GM10248 (cell line): ENCODE results near the gene KLHL29.

Experiments used
- CTCF ChIA-PET: fragments of 300-600 bp; sonication (Branson Sonifier 250); formaldehyde crosslinking; extraction: SDS; loops from one replicate; lab custom pipeline; 2021; ENCODE audit warnings: antibody characterized with exemption; lab: Yijun Ruan, JAX
- POLR2A ChIA-PET: fragments of 350-650 bp; sonication (Branson Sonifier 250); formaldehyde crosslinking; extraction: SDS; loops from one replicate; lab custom pipeline; 2020; ENCODE audit warnings: antibody characterized with exemption; lab: Yijun Ruan, JAX
- DNase-seq: peaks from one replicate; pipeline ENCODE4 v3.0.0; 2012; ENCODE audit errors: extremely low spot score
- CTCF ChIP-seq: IDR thresholded peaks from 2 replicates; pipeline ENCODE4 v1.5.1; 2012; ENCODE audit warnings: mild to moderate bottlenecking, low read depth; ENCODE audit errors: extremely low read depth, missing control alignments, control extremely low read depth

The KLHL29 gene

DNA sequence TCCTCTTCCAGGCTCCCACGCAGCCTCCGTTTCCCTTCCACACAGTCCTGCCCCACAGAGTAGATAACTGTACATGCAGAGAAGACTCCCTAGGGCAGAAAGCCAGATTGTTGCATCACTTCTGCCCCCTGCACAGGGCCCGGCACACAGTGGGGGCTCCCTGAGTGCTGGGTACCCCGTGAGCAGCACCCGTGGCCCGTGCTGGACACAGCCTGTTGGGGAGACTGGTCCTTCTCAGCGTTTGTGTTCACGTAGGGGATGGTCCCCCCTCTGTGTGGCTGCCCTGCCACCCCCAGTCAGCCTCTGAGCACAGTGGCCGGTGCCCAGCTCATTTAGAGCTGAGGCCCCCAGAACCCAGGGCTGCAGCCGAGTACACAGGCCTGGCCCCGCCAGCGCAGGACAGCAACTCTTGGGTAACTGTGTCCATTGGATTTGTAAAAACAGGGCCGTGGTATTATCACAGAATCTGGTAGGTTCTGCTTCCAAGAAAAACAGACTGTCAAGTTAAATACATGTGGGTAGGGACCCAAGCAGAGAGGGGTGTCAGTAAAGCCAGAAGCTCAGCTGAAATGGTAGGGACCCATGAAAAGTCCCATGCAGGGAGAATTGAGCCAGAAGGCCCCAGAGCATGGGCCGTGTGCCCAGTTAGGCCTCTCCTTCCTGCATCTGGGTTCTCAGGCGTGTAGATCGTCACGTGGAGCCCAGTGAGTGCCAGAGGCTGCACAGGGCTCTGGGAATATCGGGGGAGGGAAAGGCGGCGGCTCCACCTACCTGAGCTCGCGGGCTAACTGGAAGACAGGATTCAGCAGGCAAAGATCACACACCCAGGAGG lies 284.6 kb downstream of the KLHL29 start:
- no peak for DNase-seq
- TF ChIP-seq CTCF = no peak
- ChIA-PET POLR2A (no interaction called here), CTCF (no interaction called here)

DNA sequence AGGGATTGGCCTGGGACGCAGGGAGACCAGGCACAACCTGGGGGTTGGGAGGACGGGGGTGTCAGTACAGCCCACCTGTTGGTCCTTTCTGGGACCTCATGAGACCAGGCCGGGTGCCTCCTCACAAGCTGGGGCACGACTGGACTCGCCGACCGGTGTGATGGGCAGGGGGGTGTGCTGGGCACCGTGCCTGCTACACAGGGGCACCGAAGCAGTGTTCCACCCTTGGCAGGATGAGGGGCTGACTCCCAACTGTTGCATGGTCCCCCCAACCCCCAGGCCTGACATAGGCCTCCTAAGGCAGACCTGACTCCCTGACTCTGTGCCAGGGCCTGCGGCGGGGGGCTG lies 285.2 kb downstream of the KLHL29 start:
- TF ChIP-seq CTCF = no peak
- ChIA-PET POLR2A (no interaction called here), CTCF (no interaction called here)
- no peak for DNase-seq

DNA sequence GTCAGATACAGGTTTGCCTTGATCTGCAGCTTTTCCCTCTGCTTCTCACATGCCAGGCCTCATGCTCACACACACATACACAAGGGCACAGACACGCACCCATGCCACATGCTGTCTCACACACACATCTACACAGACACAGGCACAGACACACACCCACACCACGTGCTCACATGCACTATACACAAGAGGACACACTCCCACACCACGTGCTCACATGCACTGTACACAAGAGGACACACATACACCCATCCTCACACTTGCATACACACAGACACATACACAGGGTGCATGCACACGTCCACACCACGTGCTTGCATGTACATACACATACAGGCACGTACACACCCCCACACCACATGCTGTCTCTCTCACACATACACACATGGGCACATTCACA lies 288.1 kb downstream of the KLHL29 start:
- CTCF ChIA-PET = no interaction called here
- POLR2A ChIA-PET = no interaction called here
- DNase-seq = no peak
- TF ChIP-seq CTCF = no peak

DNA sequence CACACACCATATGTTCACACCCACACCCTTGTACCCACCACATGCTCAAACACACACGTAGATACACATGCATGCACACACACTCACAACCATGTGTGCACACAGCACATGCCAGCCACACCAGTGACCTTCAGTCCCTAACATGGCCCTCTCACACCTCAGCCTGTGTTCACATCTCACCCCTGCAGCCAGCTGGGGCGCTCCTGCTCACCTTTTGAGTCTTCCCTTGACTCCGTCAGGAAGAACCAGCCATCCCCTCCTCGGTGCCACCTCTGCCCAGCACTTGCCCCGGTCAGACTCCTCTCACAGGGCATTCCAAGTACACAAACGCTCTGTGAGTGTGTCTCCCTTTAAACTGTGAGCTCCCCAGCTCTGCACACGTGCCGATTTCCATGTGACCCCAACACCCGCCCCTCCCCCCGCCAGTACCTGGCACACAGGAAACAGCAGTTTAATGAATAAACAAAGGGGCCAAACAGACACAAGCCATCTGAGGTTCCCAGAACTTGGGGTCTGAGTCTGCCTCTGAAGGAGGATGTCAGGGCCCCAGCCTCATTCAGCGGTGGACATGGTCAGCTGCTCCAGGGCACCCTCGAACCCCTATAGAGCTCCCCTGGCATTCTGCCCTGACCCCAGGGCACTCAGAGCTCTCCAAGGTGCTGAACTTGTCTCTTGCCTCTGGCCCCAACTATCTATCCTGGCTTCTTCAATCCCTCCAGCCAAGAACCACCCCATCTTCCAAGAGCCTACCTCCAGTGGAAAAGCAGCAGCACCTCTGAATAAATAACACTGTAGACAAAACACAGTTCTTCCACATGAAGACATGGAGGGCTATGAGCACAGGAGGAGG lies 289.1 kb downstream of the KLHL29 start:
- TF ChIP-seq CTCF = no peak
- CTCF ChIA-PET = no interaction called here
- POLR2A ChIA-PET = no interaction called here
- no peak for DNase-seq

- ChIA-PET POLR2A (no interaction called here), CTCF (no interaction called here)
- no peak for DNase-seq
- no peak for TF ChIP-seq CTCF
Observed at GRCh38 chr2:23675506-23675905, 290.5 kb downstream of the KLHL29 start.

DNA sequence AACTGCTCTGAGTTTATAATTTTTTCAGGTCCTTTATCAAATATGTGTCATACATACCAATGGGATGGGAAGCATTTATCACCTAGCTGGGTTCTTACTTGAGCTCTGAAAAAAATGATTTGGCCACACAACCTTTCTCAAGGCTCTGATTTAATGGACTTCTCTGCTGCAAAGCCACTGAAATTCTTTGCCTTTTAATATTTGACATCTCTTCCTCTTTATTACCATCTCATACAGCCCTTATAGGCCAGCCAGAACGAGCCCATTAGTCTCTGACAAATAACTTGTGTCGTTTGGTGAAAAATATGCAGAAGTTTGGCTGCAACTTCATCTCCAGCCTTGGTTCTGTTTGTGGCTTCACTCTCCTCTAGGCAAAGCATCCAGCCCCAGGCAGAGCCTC lies 292.9 kb downstream of the KLHL29 start:
- no peak for DNase-seq
- ChIA-PET CTCF (no interaction called here), POLR2A (no interaction called here)
- no peak for TF ChIP-seq CTCF
